GM10266 (cell line): ENCODE measurements around the gene TANC2.

ENCODE experiments used
- DNase-seq: peaks from one replicate; pipeline ENCODE4 v3.0.0; 2012; ENCODE audit errors: extremely low spot score
- CTCF ChIP-seq: IDR thresholded peaks from 2 replicates; pipeline ENCODE4 v1.5.1; 2012; ENCODE audit warnings: mild to moderate bottlenecking, low read depth; ENCODE audit not compliant: control insufficient read depth, insufficient read depth; ENCODE audit errors: missing control alignments

The TANC2 gene

GRCh38 chr17:62925267-62925836 lies 40.7 kb upstream of the TANC2 start:
- TF ChIP-seq CTCF: no peak
- no peak for DNase-seq

- no peak for DNase-seq
- no peak for TF ChIP-seq CTCF
These were observed 39.0 kb upstream of the TANC2 start for GRCh38 chr17:62927083-62927482.

- no peak for DNase-seq
- no peak for TF ChIP-seq CTCF
These were observed 36.7 kb upstream of the TANC2 start for GRCh38 chr17:62929320-62929719.

- no peak for TF ChIP-seq CTCF
- DNase-seq: no peak
These were observed 34.9 kb upstream of the TANC2 start for GRCh38 chr17:62931101-62931500.

- TF ChIP-seq CTCF: no peak
- no peak for DNase-seq
These were observed 32.3 kb upstream of the TANC2 start for GRCh38 chr17:62933501-62934385.

GRCh38 chr17:62935098-62935497 lies 30.9 kb upstream of the TANC2 start:
- no peak for DNase-seq
- no peak for TF ChIP-seq CTCF

GRCh38 chr17:62935523-62935922 lies 30.5 kb upstream of the TANC2 start:
- no peak for TF ChIP-seq CTCF
- DNase-seq: no peak
